H1 (cell line): ENCODE data around the gene EYA4. TPM values are rescaled to one million over a fixed set of nuclear protein-coding genes. Genes with fewer than 3 reads are reported as not detected.

ENCODE experiments used
- ASH2L ChIP-seq: fragments of 200-600, 300-600 bp; sonication (generic); IDR thresholded peaks from one replicate; pipeline ENCODE4 v1.7.1; 2017; ENCODE audit warnings: low read length
- CBX8 ChIP-seq: fragments of 300-800, 300-1000 bp; sonication (generic); IDR thresholded peaks from 2 replicates; pipeline ENCODE4 v1.7.1; 2016; ENCODE audit warnings: low read depth, low read length, borderline replicate concordance
- JUN ChIP-seq: IDR thresholded peaks from 2 replicates; pipeline ENCODE4 v1.6.1; 2011; ENCODE audit warnings: low read depth, mild to moderate bottlenecking, improper control_type of control experiment, low read length
- SAP30 ChIP-seq: fragments of 300-600 bp; sonication (generic); IDR thresholded peaks from 2 replicates; pipeline ENCODE4 v1.7.1; 2012; ENCODE audit warnings: low read length, moderate library complexity, mild to moderate bottlenecking, inconsistent platforms; ENCODE audit not compliant: insufficient read depth, insufficient replicate concordance
- polyA plus RNA-seq, 7 experiments: library from polyadenylated mRNA; depleted of rRNA in 3 of 7; stranded (reverse) in 5 of 7; unstranded in 2 of 7; fragments of >200 nt in 5 of 7; fragments of 200-250 nt in 2 of 7; gene quantifications; 1 replicate in 5 of 7; 2 replicates in 1 of 7; 4 replicates in 1 of 7; pipeline versions ENCODE4 v1.2.1 to v1.2.3, GENCODE V29; 2011 to 2013; ENCODE audit warnings: missing spikeins in 2 of 7, mixed read lengths in 2 of 7
- total RNA-seq: library from RNA; stranded (reverse); fragmentation: NEBNext Ultra II Directional; extraction: Animal tissue kit (Norgen Biotek cat#: 25700); gene quantifications from 2 replicates; pipeline ENCODE4 v1.2.1, GENCODE V29; 2021

EYA4 gene
- total and polyA plus RNA-seq, 2 of the 8 experiments (the other 6 are each of a cell fraction or from before 2014, with no cell fraction given): 0.06 to 0.17 TPM

DNA sequence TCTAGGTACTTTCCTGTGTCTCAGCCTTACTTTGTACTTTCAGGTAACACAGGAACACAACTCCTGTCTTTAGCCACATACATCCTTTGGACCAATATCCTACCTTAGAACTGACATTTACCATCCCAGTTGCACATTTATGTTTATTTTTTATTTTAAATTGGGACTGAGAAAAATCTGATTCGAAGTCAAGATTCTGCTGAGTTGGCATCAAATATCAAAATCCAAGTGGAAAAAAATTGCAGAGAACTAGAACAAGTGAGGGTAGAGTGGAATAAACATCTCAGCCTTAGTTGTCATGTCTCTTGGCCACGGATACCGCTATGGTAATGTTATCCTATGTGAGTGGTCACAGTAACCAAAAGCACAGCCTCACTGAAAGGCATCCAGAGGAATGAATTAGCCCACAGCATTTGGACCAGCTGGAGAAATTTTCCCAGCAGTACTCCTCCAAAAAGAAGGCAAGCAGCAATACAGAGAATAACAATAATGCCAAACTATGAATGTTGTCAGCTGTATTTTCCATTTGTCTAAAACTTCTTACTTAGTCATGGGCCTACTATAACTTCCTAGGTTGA is 17.6 kb upstream of the EYA4 start (continued):
- TF ChIP-seq CBX8 (no peak), SAP30 (no peak), JUN (no peak), ASH2L (no peak)
- TF ChIP-seq, all 59 proteins: peak for 0
